ENCODE results near the gene KATNB1.

DNA sequence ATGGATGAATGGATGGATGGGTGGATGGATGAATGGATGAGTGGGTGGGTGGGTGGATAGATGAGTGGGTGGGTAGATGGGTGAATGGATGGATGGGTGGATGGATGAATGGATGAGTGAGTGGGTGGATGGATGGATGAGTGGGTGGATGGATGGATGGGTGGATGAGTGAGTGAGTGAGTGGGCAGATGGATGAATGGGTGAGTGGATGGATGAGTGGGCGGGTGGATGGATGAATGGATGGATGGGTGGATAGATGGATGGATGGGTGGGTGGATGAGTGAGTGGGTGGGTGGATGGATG is 6.4 kb upstream of the KATNB1 start:
- TF ChIP-seq EZH2 (optimal IDR thresholded peaks at IDR 0.05; ENCODE audit: low read depth, low read length), result no peak
- TF ChIP-seq, protein P1, sequence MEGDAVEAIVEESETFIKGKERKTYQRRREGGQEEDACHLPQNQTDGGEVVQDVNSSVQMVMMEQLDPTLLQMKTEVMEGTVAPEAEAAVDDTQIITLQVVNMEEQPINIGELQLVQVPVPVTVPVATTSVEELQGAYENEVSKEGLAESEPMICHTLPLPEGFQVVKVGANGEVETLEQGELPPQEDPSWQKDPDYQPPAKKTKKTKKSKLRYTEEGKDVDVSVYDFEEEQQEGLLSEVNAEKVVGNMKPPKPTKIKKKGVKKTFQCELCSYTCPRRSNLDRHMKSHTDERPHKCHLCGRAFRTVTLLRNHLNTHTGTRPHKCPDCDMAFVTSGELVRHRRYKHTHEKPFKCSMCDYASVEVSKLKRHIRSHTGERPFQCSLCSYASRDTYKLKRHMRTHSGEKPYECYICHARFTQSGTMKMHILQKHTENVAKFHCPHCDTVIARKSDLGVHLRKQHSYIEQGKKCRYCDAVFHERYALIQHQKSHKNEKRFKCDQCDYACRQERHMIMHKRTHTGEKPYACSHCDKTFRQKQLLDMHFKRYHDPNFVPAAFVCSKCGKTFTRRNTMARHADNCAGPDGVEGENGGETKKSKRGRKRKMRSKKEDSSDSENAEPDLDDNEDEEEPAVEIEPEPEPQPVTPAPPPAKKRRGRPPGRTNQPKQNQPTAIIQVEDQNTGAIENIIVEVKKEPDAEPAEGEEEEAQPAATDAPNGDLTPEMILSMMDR (IDR thresholded peaks at IDR 0.05; ENCODE audit: low read length), result no peak
- TF ChIP-seq EZH2phosphoT487 (IDR thresholded peaks at IDR 0.05; ENCODE audit: low read length), result no peak

Measured in MM.1S (cell line).